Suprapubic skin (tissue), 4 donors: ENCODE measurements around the gene MYO10.

Experiments
- POLR2A ChIP-seq, 2 donors: fragments of 450-650 bp; IDR thresholded peaks; one replicate each; pipeline ENCODE4 v1.6.1; 2017; ENCODE audit warnings: antibody characterized with exemption in 2 of 2, mild to moderate bottlenecking in 2 of 2, moderate library complexity in 2 of 2
- POLR2AphosphoS5 ChIP-seq, 3 donors: sonication (generic); formaldehyde crosslinking; IDR thresholded peaks; one replicate each; pipeline ENCODE4 v1.6.1; 2017; ENCODE audit warnings: antibody characterized with exemption in 3 of 3
- TF ChIP-seq, protein P1 (sequence below), 2 donors: fragments of 200-600 bp in 1 of 2; fragments of 450-650 bp in 1 of 2; sonication (generic) in 1 of 2; IDR thresholded peaks; one replicate each; pipeline ENCODE4 v1.5.1; 2016 to 2019; ENCODE audit warnings: antibody characterized with exemption in 2 of 2, mild to moderate bottlenecking in 1 of 2, moderate library complexity in 1 of 2

DNA sequence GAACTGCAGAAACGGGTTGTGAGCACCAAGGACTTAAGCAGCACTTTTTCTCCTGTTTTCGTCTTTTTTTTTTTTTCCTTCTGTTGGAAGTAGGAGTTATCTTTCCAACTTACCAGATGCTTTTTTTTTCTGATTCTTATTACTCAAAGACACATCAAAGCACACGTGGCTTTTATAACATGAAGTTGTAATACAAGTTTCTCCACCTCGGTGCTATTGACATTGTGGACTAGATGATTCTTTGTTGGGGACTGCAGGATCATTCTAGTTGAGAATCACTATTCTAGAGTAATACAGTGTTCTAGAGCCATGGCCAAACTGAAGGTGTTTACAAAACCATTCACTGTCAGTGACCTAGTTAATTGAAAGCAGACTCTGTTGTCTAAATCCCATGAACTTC, 51.5 kb downstream of the MYO10 start:
- TF ChIP-seq, protein P1, sequence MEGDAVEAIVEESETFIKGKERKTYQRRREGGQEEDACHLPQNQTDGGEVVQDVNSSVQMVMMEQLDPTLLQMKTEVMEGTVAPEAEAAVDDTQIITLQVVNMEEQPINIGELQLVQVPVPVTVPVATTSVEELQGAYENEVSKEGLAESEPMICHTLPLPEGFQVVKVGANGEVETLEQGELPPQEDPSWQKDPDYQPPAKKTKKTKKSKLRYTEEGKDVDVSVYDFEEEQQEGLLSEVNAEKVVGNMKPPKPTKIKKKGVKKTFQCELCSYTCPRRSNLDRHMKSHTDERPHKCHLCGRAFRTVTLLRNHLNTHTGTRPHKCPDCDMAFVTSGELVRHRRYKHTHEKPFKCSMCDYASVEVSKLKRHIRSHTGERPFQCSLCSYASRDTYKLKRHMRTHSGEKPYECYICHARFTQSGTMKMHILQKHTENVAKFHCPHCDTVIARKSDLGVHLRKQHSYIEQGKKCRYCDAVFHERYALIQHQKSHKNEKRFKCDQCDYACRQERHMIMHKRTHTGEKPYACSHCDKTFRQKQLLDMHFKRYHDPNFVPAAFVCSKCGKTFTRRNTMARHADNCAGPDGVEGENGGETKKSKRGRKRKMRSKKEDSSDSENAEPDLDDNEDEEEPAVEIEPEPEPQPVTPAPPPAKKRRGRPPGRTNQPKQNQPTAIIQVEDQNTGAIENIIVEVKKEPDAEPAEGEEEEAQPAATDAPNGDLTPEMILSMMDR (IDR thresholded peaks at IDR 0.05), result no peak
- TF ChIP-seq POLR2A (IDR thresholded peaks at IDR 0.05) (no peak), POLR2AphosphoS5 (IDR thresholded peaks at IDR 0.05) (no peak)
